HEK293T (cell line): ENCODE measurements around the gene CEP57.

Experiments used
- CTCF ChIA-PET: fragments of 350-600 bp; formaldehyde crosslinking; extraction: SDS; loops from one replicate; lab custom pipeline; 2021; ENCODE audit warnings: antibody characterized with exemption, inconsistent platforms; lab: Yijun Ruan, JAX
- POLR2A ChIA-PET: fragments of 350-600 bp; formaldehyde crosslinking; extraction: SDS; loops from one replicate; lab custom pipeline; 2020; ENCODE audit warnings: antibody characterized with exemption, inconsistent platforms; lab: Yijun Ruan, JAX
- DNase-seq: peaks from one replicate; pipeline ENCODE4 v3.0.0; 2012; ENCODE audit warnings: mixed read lengths; ENCODE audit errors: extremely low spot score
- ARNT ChIP-seq: fragments of 450-650 bp; IDR thresholded peaks from 2 replicates; pipeline ENCODE4 v1.6.1; 2017; ENCODE audit warnings: mild to moderate bottlenecking
- BHLHE40 ChIP-seq: fragments of 450-650 bp; IDR thresholded peaks from 2 replicates; pipeline ENCODE4 v1.6.1; 2016; ENCODE audit warnings: mild to moderate bottlenecking, moderate library complexity, borderline replicate concordance
- CTBP1 ChIP-seq: fragments of 450-650 bp; IDR thresholded peaks from 2 replicates; pipeline ENCODE4 v1.6.1; 2016; ENCODE audit warnings: borderline replicate concordance
- ELF4 ChIP-seq: fragments of 450-650 bp; IDR thresholded peaks from 2 replicates; pipeline ENCODE4 v1.6.1; 2017; ENCODE audit warnings: antibody characterized with exemption
- FOXA1 ChIP-seq: fragments of 450-650 bp; IDR thresholded peaks from 2 replicates; pipeline ENCODE4 v1.6.1; 2016; ENCODE audit warnings: mild to moderate bottlenecking
- FOXK2 ChIP-seq: fragments of 450-650 bp; IDR thresholded peaks from 2 replicates; pipeline ENCODE4 v1.6.1; 2016; ENCODE audit warnings: mild to moderate bottlenecking
- FOXM1 ChIP-seq: fragments of 450-650 bp; IDR thresholded peaks from 2 replicates; pipeline ENCODE4 v1.6.1; 2017; ENCODE audit warnings: mild to moderate bottlenecking, borderline replicate concordance
- HDGF ChIP-seq: fragments of 450-650 bp; IDR thresholded peaks from 2 replicates; pipeline ENCODE4 v1.6.1; 2017; ENCODE audit warnings: antibody characterized with exemption, borderline replicate concordance
- L3MBTL2 ChIP-seq: fragments of 450-650 bp; conservative IDR thresholded peaks from 2 replicates; pipeline ENCODE4 v1.6.1; 2016; ENCODE audit warnings: mild to moderate bottlenecking
- LEF1 ChIP-seq: fragments of 450-650 bp; IDR thresholded peaks from 2 replicates; pipeline ENCODE4 v1.6.1; 2017; ENCODE audit warnings: mild to moderate bottlenecking, borderline replicate concordance
- NFRKB ChIP-seq: fragments of 450-650 bp; IDR thresholded peaks from 2 replicates; pipeline ENCODE4 v1.6.1; 2016; ENCODE audit warnings: mild to moderate bottlenecking, moderate library complexity
- PKNOX1 ChIP-seq: fragments of 450-650 bp; IDR thresholded peaks from 2 replicates; pipeline ENCODE4 v1.6.1; 2016
- SP1 ChIP-seq: fragments of 450-650 bp; IDR thresholded peaks from 2 replicates; pipeline ENCODE4 v1.6.1; 2017
- SUZ12 ChIP-seq: fragments of 450-650 bp; IDR thresholded peaks from 2 replicates; pipeline ENCODE4 v1.6.1; 2016; ENCODE audit warnings: mild to moderate bottlenecking
- TARDBP ChIP-seq: fragments of 450-650 bp; IDR thresholded peaks from 2 replicates; pipeline ENCODE4 v1.6.1; 2016
- ZNF384 ChIP-seq: fragments of 450-650 bp; IDR thresholded peaks from 2 replicates; pipeline ENCODE4 v1.6.1; 2016

Gene CEP57

GRCh38 chr11:95793116-95793515 lies 2.8 kb downstream of the CEP57 start:
- POLR2A ChIA-PET: no interaction called here
- CTCF ChIA-PET: no interaction called here
- TF ChIP-seq HDGF (no peak), FOXK2 (no peak), BHLHE40 (no peak), FOXM1 (no peak), TARDBP (no peak), L3MBTL2 (no peak), NFRKB (no peak), ZNF384 (no peak), SP1 (no peak), CTBP1 (no peak), FOXA1 (no peak), PKNOX1 (no peak)
- DNase-seq: no peak

- POLR2A ChIA-PET: no interaction called here
- no peak for DNase-seq
- TF ChIP-seq PKNOX1 (no peak), TARDBP (no peak), HDGF (no peak), CTBP1 (no peak), L3MBTL2 (no peak)
- CTCF ChIA-PET: no interaction called here
These were observed 3.8 kb downstream of the CEP57 start for GRCh38 chr11:95794086-95794485.

- CTCF ChIA-PET: no interaction called here
These were observed 5.5 kb downstream of the CEP57 start for GRCh38 chr11:95795627-95796295.

GRCh38 chr11:95796501-95796900 lies 6.2 kb downstream of the CEP57 start:
- POLR2A ChIA-PET: no interaction called here
- CTCF ChIA-PET: no interaction called here
- TF ChIP-seq LEF1 (no peak), FOXA1 (no peak), CTBP1 (no peak), SUZ12 (no peak)
- no peak for DNase-seq

More at GRCh38 chr11:95795627-95796295, 5.5 kb downstream of the CEP57 start:
- DNase-seq: no peak
- TF ChIP-seq FOXK2 (no peak), PKNOX1 (0 out of 2 replicates have a peak, but pooled peaks have one; percentile 18)
- POLR2A ChIA-PET: no interaction called here

- POLR2A ChIA-PET: interaction anchor here (1.3 kb wide), 1 partner anchor 9 kb away, joined by 11 read pairs; the partner anchor contains the start of genes CEP57 and FAM76B
- CTCF ChIA-PET: no interaction called here
- TF ChIP-seq L3MBTL2: no peak
- TF ChIP-seq SUZ12: no peak
- no peak for TF ChIP-seq ZNF384
- no peak for TF ChIP-seq SP1
- no peak for TF ChIP-seq HDGF
- TF ChIP-seq TARDBP: no peak
- no peak for TF ChIP-seq PKNOX1
- TF ChIP-seq ELF4: no peak
- no peak for TF ChIP-seq NFRKB
- no peak for TF ChIP-seq BHLHE40
- no peak for TF ChIP-seq FOXA1
- TF ChIP-seq ARNT: no peak
- no peak for TF ChIP-seq FOXK2
- no peak for TF ChIP-seq LEF1
- TF ChIP-seq CTBP1: no peak
- no peak for TF ChIP-seq FOXM1
- DNase-seq: no peak
These were observed 9.2 kb downstream of the CEP57 start for GRCh38 chr11:95799546-95799945.

- CTCF ChIA-PET: no interaction called here
- TF ChIP-seq LEF1 (no peak), FOXM1 (no peak), HDGF (no peak), CTBP1 (no peak), SUZ12 (no peak), SP1 (no peak), BHLHE40 (no peak), FOXA1 (no peak), PKNOX1 (no peak), NFRKB (no peak), ARNT (no peak), ELF4 (no peak), TARDBP (no peak)
These were observed 10.1 kb downstream of the CEP57 start for GRCh38 chr11:95800438-95800837.

More at GRCh38 chr11:95800438-95800837, 10.1 kb downstream of the CEP57 start:
- POLR2A ChIA-PET: interaction anchor here (1.3 kb wide), 1 partner anchor 10 kb away, joined by 11 read pairs; the partner anchor contains the start of genes CEP57 and FAM76B
- DNase-seq: no peak
